ENCODE measurements around the gene APOBEC3A.
"Not testable (repeated sequence)": the region's sequence is repeated elsewhere in the genome, so short reads cannot be mapped to it uniquely, and the experiment has no call there.

The APOBEC3A gene

GRCh38 chr22:38972558-38972957, 15.1 kb downstream of the APOBEC3A start:
- TF ChIP-seq CTCF (IDR thresholded peaks at IDR 0.05) = no peak
- no peaks in the 10 kb centered on the region for H3K36me3 ChIP-seq
- DNase-seq = no peak
- no peaks in the 10 kb centered on the region for H3K9me3 ChIP-seq
- peaks cover 0 to 5% of the 10 kb centered on the region in 2 donors for H3K27me3 ChIP-seq
- intact Hi-C loops (cut with DNase I; ENCODE audit: low total_unique reads) = no loop called here
- H3K4me3 ChIP-seq = no peak overlapping the region
- H3K27ac ChIP-seq = no peak overlapping the region
- no peaks in the 10 kb centered on the region for H3K4me1 ChIP-seq

- DNase-seq = no peak
- peak; percentile 59 to 72 for TF ChIP-seq CTCF (IDR thresholded peaks at IDR 0.05)
- Histone ChIP-seq H3K4me3 (no peak overlapping the region), H3K27me3 (peaks cover 0 to 5% of the 10 kb centered on the region in 2 donors), H3K4me1 (no peaks in the 10 kb centered on the region), H3K36me3 (no peaks in the 10 kb centered on the region), H3K9me3 (no peaks in the 10 kb centered on the region), H3K27ac (no peak overlapping the region)
- intact Hi-C loops (cut with DNase I; ENCODE audit: low total_unique reads) = no loop called here
Measured at GRCh38 chr22:38973289-38974169, 16.1 kb downstream of the APOBEC3A start.

GRCh38 chr22:38974170-38974825, 16.9 kb downstream of the APOBEC3A start:
- intact Hi-C loops (cut with DNase I; ENCODE audit: low total_unique reads) = no loop called here
- Histone ChIP-seq H3K27me3 (peaks cover 0 to 5% of the 10 kb centered on the region in 2 donors), H3K4me3 (no peak overlapping the region), H3K9me3 (no peaks in the 10 kb centered on the region), H3K36me3 (no peaks in the 10 kb centered on the region), H3K27ac (no peak overlapping the region), H3K4me1 (no peaks in the 10 kb centered on the region)
- TF ChIP-seq CTCF (IDR thresholded peaks at IDR 0.05) = no peak
- DNase-seq = no peak

- no peaks in the 10 kb centered on the region for H3K36me3 ChIP-seq
- TF ChIP-seq CTCF (IDR thresholded peaks at IDR 0.05) = no peak
- no peak overlapping the region for H3K4me3 ChIP-seq
- no peak for DNase-seq
- no peaks in the 10 kb centered on the region for H3K4me1 ChIP-seq
- H3K27me3 ChIP-seq = peaks cover 0 to 5% of the 10 kb centered on the region in 2 donors
- no peaks in the 10 kb centered on the region for H3K9me3 ChIP-seq
- intact Hi-C loops (cut with DNase I; ENCODE audit: low total_unique reads) = no loop called here
- H3K27ac ChIP-seq = no peak overlapping the region
Measured at GRCh38 chr22:38974826-38975175, 17.4 kb downstream of the APOBEC3A start.

GRCh38 chr22:38977289-38977688, 19.9 kb downstream of the APOBEC3A start:
- H3K9me3 ChIP-seq; H3K36me3 ChIP-seq; H3K27me3 ChIP-seq; H3K4me3 ChIP-seq; intact Hi-C loops (cut with DNase I; ENCODE audit: low total_unique reads); H3K27ac ChIP-seq; DNase-seq: not testable (repeated sequence)
- H3K4me1 ChIP-seq = peaks cover 0 to 12% (median under 1%) of the 10 kb centered on the region in 4 donors

GRCh38 chr22:38980587-38980986, 23.2 kb downstream of the APOBEC3A start:
- H3K36me3 ChIP-seq, H3K4me3 ChIP-seq, H3K9me3 ChIP-seq, H3K27me3 ChIP-seq, H3K27ac ChIP-seq, DNase-seq: not testable (repeated sequence)
- intact Hi-C loops (cut with DNase I; ENCODE audit: low total_unique reads) = loop anchor here (5.0 kb wide), 1 partner anchor 108 kb away; the partner anchor contains the start of gene CBX6
- H3K4me1 ChIP-seq = peaks cover 0 to 18% (median 5%) of the 10 kb centered on the region in 4 donors
